Measurements from ENCODE around the gene MEA1. TPM values are rescaled to one million over a fixed set of nuclear protein-coding genes. Genes with fewer than 3 reads are reported as not detected.

Gene MEA1
- total and polyA plus RNA-seq, 12 donors = 54.6 to 142 (median 76.3) TPM

GRCh38 chr6:42968783-42969182 is 45.0 kb downstream of the MEA1 start:
- intact Hi-C loops (cut with DNase I) = no loop called here
- Histone ChIP-seq H3K4me3 (no peak overlapping the region), H3K9me3 (replicated peaks in 1 of 3) (no peaks in the 10 kb centered on the region), H3K27me3 (no peaks in the 10 kb centered on the region), H3K36me3 (replicated peaks in 1 of 2) (peaks cover 0 to 55% of the 10 kb centered on the region in 2 donors), H3K4me1 (replicated peaks in 1 of 2) (peaks cover 3 to 8% of the 10 kb centered on the region in 2 donors), H3K27ac (no peak overlapping the region)
- 69 to 88% (median 77%) methylated on average over 2 to 4 of the region's 4 CpGs for WGBS, 4 donors
- DNase-seq = no peak
- TF ChIP-seq POLR2A (IDR thresholded peaks at IDR 0.05) = no peak
- TF ChIP-seq, protein P1, sequence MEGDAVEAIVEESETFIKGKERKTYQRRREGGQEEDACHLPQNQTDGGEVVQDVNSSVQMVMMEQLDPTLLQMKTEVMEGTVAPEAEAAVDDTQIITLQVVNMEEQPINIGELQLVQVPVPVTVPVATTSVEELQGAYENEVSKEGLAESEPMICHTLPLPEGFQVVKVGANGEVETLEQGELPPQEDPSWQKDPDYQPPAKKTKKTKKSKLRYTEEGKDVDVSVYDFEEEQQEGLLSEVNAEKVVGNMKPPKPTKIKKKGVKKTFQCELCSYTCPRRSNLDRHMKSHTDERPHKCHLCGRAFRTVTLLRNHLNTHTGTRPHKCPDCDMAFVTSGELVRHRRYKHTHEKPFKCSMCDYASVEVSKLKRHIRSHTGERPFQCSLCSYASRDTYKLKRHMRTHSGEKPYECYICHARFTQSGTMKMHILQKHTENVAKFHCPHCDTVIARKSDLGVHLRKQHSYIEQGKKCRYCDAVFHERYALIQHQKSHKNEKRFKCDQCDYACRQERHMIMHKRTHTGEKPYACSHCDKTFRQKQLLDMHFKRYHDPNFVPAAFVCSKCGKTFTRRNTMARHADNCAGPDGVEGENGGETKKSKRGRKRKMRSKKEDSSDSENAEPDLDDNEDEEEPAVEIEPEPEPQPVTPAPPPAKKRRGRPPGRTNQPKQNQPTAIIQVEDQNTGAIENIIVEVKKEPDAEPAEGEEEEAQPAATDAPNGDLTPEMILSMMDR (IDR thresholded peaks at IDR 0.05) = no peak

DNA sequence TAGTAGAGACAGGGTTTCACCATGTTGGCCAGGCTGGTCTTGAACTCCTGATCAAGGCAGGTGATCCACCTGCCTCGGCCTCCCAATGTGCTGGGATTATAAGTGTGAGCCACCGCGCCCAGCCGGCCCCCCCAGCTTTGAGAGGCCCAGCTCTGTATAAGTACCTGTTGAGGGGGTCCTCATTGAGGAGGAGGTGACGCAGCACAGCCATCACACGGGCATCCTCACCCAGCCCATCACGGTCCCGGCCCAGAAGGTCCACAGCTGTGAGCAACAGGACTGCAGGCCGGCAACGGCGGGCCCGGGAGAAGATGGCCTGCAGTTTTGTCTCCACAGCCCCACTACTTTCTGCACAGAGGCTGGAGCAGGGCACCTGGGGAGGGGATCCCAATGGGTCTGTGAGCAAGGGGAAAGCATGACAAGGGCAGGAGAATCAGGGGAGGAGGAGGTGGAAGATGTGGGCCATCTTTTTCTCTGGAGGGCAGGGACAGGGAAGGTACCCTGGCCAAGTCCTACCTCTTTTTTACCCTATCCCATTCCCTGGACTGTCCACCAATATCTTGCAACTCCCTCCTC is 45.5 kb downstream of the MEA1 start:
- Histone ChIP-seq H3K9me3 (replicated peaks in 1 of 3) (no peaks in the 10 kb centered on the region), H3K4me1 (replicated peaks in 1 of 2) (peaks cover 3 to 8% of the 10 kb centered on the region in 2 donors), H3K36me3 (replicated peaks in 1 of 2) (peaks cover 0 to 50% of the 10 kb centered on the region in 2 donors), H3K27ac (no peak overlapping the region), H3K27me3 (no peaks in the 10 kb centered on the region), H3K4me3 (no peak overlapping the region)
- DNase-seq = no peak
- intact Hi-C loops (cut with DNase I) = no loop called here
- WGBS, 4 donors = 95 to 100% (median 96%) methylated on average over 1 to 12 of the region's 12 CpGs
- TF ChIP-seq POLR2A (IDR thresholded peaks at IDR 0.05) = no peak
- TF ChIP-seq, protein P1 (IDR thresholded peaks at IDR 0.05) = no peak

GRCh38 chr6:42967228-42967627 is 46.5 kb downstream of the MEA1 start:
- H3K27me3 ChIP-seq = no peaks in the 10 kb centered on the region
- no peak for DNase-seq
- 93 to 100% (median 97%) methylated on average over 6 to 11 of the region's 11 CpGs for WGBS, 4 donors
- TF ChIP-seq, protein P1 (IDR thresholded peaks at IDR 0.05) = no peak
- TF ChIP-seq POLR2A (IDR thresholded peaks at IDR 0.05) = no peak
- H3K4me1 ChIP-seq (replicated peaks in 1 of 2) = peaks cover 2 to 8% of the 10 kb centered on the region in 2 donors
- no peaks in the 10 kb centered on the region for H3K9me3 ChIP-seq (replicated peaks in 1 of 3)
- no peak overlapping the region for H3K4me3 ChIP-seq
- intact Hi-C loops (cut with DNase I) = no loop called here
- no peak overlapping the region for H3K27ac ChIP-seq
- peaks cover 0 to 50% of the 10 kb centered on the region in 2 donors for H3K36me3 ChIP-seq (replicated peaks in 1 of 2)

DNA sequence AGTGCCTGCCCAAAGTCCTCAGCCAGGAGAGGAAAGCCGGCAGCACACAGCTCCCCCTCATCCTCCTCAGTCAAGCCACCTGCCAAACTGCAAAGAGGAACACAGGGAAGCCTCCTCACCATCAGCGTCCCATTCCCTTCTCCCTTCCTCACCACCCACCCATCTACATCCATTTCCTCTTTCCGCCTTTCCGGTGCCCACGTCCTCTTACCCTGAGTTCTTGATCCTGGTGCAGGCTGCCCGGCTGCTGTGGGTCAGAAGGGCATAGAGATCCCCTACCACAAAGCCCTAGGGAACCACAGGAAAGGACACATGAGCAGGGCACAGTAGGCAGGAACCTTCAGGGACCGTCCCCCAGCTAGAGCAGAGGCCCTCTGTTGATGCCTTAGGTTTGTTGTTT is 47.2 kb downstream of the MEA1 start:
- intact Hi-C loops (cut with DNase I) = no loop called here

More for the DNA sequence above, 47.2 kb downstream of the MEA1 start:
- no peak for DNase-seq
- peaks cover 0 to 50% of the 10 kb centered on the region in 2 donors for H3K36me3 ChIP-seq (replicated peaks in 1 of 2)
- peaks cover 0 to 5% of the 10 kb centered on the region in 2 donors for H3K4me1 ChIP-seq (replicated peaks in 1 of 2)
- no peak overlapping the region for H3K4me3 ChIP-seq
- TF ChIP-seq, protein P1 (IDR thresholded peaks at IDR 0.05) = no peak
- no peak for TF ChIP-seq POLR2A (IDR thresholded peaks at IDR 0.05)
- no peaks in the 10 kb centered on the region for H3K27me3 ChIP-seq
- no peaks in the 10 kb centered on the region for H3K9me3 ChIP-seq (replicated peaks in 1 of 3)
- WGBS, 4 donors = 65 to 89% (median 76%) methylated on average over 7 of the region's 7 CpGs
- H3K27ac ChIP-seq = no peak overlapping the region

Data from adrenal gland (tissue), 12 donors.